Upper lobe of left lung (tissue), 4 donors: Measurements from ENCODE around the gene BCL2A1.

Source experiments
- CTCF ChIP-seq, 6 experiments: fragments of 450-650 bp in 4 of 6; fragments of 200-600 bp in 2 of 6; sonication (generic) in 2 of 6; IDR thresholded peaks; one replicate each; pipeline ENCODE4 v1.5.1; 2016 to 2019; ENCODE audit warnings: antibody characterized with exemption in 6 of 6
- EP300 ChIP-seq, 4 donors: sonication (generic); formaldehyde crosslinking; IDR thresholded peaks; one replicate each; pipeline ENCODE4 v1.5.1; 2017; ENCODE audit warnings: antibody characterized with exemption in 4 of 4, control low read depth in 2 of 4
- POLR2A ChIP-seq, 4 donors: fragments of 450-650 bp; IDR thresholded peaks; one replicate each; pipeline ENCODE4 v1.5.1; 2016 to 2017; ENCODE audit warnings: antibody characterized with exemption in 4 of 4, mild to moderate bottlenecking in 2 of 4
- POLR2AphosphoS5 ChIP-seq, 2 donors: sonication (generic); formaldehyde crosslinking; IDR thresholded peaks; one replicate each; pipeline ENCODE4 v1.5.1; 2017; ENCODE audit warnings: antibody characterized with exemption in 2 of 2

GRCh38 chr15:79978655-79979514, 7.9 kb upstream of the BCL2A1 start:
- TF ChIP-seq POLR2AphosphoS5 (IDR thresholded peaks at IDR 0.05) (peak in 1 of 2 donors; percentile 68), CTCF (IDR thresholded peaks at IDR 0.05) (no peak), POLR2A (IDR thresholded peaks at IDR 0.05) (peak in 1 of 4 donors; percentile 62), EP300 (IDR thresholded peaks at IDR 0.05) (peak in 2 of 4 donors; percentile 15 to 85)
